Cerebellar cortex (tissue), 1 donor: ENCODE results near the gene OR52K2.
"Not testable (repeated sequence)": the region's sequence is repeated elsewhere in the genome, so short reads cannot be mapped to it uniquely, and the experiment has no call there.

Experiments used
- DNase-seq: peaks from one replicate; pipeline ENCODE4 v3.0.0-alpha.2; 2015; ENCODE audit warnings: low spot score

The OR52K2 gene

DNA sequence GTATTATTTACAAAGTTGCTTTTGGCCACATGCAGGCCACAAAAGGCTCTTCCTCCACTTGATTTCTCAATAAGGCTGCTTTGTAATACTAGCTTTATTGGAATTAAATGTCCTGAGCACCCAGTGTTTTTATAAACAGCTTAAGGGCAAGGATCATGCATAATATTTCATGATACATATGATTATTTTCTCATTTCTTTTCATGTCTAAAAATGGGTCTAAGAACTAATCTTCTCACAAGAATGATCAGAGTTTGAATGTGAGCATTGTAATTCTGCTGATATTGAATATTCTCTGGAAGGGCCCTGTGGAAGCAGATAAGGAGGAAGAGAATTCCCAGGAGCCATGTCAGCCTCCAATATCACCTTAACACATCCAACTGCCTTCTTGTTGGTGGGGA, at the start of gene OR52K2:
OR52K2 (plus strand) TSS at position 301 of the 400 bp plus-strand sequence; CDS start at position 346, 45 bp downstream.
- no peak for DNase-seq

- not testable (repeated sequence) for DNase-seq
Observed at GRCh38 chr11:4406206-4406605, 42.9 kb upstream of the OR52K2 start.

GRCh38 chr11:4416306-4416705, 32.8 kb upstream of the OR52K2 start:
- DNase-seq: no peak

DNA sequence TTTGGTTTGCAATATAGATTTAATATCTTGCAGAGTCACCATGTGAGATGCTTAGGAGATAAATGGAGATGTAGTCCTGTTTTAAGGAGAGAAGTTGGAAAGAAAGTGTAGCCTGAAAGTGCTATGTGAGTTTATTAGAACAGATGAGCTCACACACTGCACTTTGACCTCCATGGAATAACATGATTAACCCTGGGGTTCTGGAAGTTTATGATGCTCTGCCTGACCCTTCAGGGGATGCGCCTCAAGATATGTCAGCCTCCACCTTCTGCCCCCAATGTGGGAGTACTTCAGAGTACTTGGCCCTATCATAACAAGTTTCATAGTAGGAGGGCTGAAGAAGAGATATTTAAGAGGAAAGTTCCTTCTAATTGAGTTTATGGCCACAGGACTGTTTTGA, 32.3 kb upstream of the OR52K2 start:
- no peak for DNase-seq

- no peak for DNase-seq
Observed at GRCh38 chr11:4418403-4418802, 30.7 kb upstream of the OR52K2 start.

- DNase-seq: no peak
Observed at GRCh38 chr11:4430051-4430450, 19.0 kb upstream of the OR52K2 start.

GRCh38 chr11:4433856-4434255, 15.2 kb upstream of the OR52K2 start:
- DNase-seq: no peak

DNA sequence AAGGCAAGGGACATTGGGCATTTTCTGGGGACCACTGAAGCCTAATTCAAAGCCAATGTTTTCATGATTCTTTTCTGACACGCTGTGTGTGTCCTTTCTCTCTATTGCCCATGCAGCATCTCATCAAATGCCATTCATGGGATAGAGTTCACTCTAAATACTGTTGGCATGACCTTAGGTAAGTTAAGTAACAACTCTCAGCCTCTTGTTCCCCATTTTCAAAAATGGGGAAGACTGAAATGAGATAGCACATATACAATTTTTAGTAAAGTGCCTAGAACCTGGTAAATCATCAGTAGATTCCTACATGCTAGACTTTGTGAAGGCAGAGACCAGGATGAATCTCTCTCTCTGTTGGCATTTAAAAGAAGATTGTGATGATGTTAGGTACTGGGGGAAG, 12.7 kb upstream of the OR52K2 start:
- DNase-seq: no peak

DNA sequence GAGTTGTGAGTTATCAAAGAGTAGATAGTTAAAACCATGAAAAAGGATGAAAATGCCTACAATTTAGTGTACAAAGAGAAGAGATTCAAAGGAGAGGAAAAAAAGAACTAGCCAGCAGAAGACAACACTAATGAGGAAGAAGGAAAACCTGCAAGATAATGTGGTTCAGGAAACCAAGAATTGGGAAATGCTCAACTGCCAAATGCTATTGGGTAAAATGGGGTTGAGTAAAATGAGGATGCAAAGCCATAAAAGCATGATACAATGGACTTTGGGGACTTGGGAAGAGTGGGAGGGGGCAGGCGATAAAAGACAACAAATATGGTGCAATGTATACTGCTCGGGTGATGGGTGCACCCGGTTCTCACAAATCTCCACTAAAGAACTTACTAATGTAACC, 7.6 kb upstream of the OR52K2 start:
- no peak for DNase-seq

- no peak for DNase-seq
Observed at GRCh38 chr11:4443232-4443891, 5.7 kb upstream of the OR52K2 start.

- DNase-seq: no peak
Observed at GRCh38 chr11:4453118-4453517, 4.0 kb downstream of the OR52K2 start.

DNA sequence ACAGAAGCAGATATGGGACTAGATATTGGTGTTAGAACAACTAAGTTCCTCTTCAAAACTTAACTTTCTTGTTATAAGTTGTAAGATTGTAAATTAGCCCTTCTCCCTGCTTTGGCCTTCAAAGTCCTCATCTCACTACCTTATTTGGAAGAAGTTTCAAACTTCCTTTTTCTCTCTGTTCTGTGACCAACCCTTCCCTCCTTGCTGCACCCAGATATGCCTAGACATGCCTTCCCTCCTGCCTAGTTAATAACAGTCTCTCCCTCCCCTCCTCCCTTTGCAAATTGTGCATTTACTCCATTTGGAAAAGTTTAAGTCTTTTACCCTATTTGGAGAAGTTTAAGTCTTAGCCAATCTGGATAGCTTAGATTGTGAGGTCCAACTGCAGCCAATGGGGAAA, 4.9 kb downstream of the OR52K2 start:
- no peak for DNase-seq

- no peak for DNase-seq
Observed at GRCh38 chr11:4455419-4455818, 6.3 kb downstream of the OR52K2 start.

GRCh38 chr11:4459500-4459899, 10.4 kb downstream of the OR52K2 start:
- no peak for DNase-seq

DNA sequence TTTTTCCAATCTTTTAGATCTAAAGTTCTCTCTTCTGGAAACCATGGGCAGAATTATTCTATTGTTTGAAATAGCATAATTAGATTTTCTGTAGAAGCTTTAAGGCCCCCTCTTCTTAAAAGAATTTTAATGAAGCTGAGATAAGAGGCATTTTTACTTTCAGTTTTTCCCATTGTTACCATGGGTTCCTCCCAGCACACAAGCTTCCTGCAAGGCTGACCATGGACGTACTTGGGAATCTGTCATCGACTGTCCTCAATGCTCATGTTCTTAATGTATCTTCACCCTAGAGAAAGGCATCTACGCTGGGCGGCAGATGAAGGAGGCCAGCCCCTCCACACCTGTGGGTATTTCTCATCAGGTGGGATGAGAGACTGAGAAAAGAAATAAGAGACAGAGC, 11.1 kb downstream of the OR52K2 start:
- DNase-seq: no peak

- DNase-seq: no peak
Observed at GRCh38 chr11:4464216-4465159, 15.4 kb downstream of the OR52K2 start.

DNA sequence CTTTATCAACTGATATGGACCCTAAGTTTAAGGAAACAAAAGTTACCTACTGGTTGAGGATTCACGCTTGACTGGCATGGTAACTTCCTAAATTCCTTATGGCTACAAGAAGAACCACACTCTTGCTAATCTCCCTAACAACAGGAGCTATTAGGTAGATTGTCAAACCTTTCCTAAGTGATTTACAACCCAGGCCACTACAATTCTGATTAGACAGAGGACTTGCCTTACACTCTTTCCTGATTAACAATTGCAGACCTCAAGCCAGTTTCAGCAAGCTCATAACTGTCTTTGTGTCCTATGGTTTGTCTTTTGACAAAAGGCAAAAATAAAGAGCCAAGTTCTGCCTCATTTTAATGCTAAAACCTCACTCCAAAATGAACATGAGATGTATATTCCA, 16.3 kb downstream of the OR52K2 start:
- no peak for DNase-seq

GRCh38 chr11:4466131-4466870, 17.2 kb downstream of the OR52K2 start:
- no peak for DNase-seq

DNA sequence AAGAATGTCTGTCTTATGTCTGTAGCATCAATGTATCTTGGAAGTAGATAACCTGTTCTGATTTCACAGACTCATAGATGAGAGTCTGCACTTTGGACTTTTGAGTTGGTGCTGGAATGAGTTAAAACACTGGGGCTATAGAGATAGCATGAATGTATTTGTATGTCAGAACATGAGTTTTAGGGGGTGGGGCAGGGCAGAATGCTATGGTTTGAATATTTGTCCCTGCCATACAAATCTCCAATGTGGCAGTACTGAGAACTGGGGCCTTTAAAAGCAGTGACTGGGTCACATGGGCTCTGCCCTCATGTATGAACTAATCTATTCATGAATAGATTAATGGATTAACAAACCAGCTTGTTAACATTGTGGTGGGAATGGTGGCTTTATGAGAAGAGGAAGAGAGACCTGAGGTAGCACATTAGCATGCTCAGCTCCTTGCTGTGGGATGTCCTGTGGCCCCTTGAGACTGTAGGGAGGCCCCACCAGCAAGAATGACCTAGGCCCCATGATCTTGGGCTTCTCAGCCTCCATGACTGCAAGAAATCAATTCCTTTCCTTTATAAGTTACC, 17.9 kb downstream of the OR52K2 start:
- no peak for DNase-seq

GRCh38 chr11:4467811-4468606, 18.9 kb downstream of the OR52K2 start:
- no peak for DNase-seq

GRCh38 chr11:4479644-4480043, 30.5 kb downstream of the OR52K2 start:
- no peak for DNase-seq
